Liver (tissue), 9 donors: Measurements from ENCODE around the gene FAM89B. TPM values are rescaled to one million over a fixed set of nuclear protein-coding genes. Genes with fewer than 3 reads are reported as not detected.

Source experiments
- DNase-seq: peaks from one replicate; pipeline ENCODE4 v3.0.0-alpha.2; 2017; ENCODE audit warnings: low spot score
- H3K27ac ChIP-seq, 2 donors: one replicate each; pipeline ENCODE4 v1.7.0; 2013; ENCODE audit warnings: inconsistent platforms in 2 of 2, low read length in 2 of 2, control low read depth in 1 of 2, low read depth in 1 of 2, mild to moderate bottlenecking in 1 of 2
- H3K27me3 ChIP-seq, 4 donors: one replicate each; pipeline versions ENCODE4 v1.6.1 to v1.7.0; 2013; ENCODE audit warnings: low read length in 3 of 4, inconsistent platforms in 1 of 4, mild to moderate bottlenecking in 1 of 4, moderate library complexity in 1 of 4; ENCODE audit not compliant: control insufficient read depth in 4 of 4, insufficient read depth in 4 of 4
- H3K36me3 ChIP-seq, 4 donors: one replicate each; pipeline versions ENCODE4 v1.6.1 to v1.7.0; 2013; ENCODE audit warnings: low read length in 3 of 4, mild to moderate bottlenecking in 3 of 4, low read depth in 1 of 4, moderate library complexity in 1 of 4; ENCODE audit not compliant: control insufficient read depth in 4 of 4, insufficient read depth in 3 of 4
- H3K4me1 ChIP-seq, 4 donors: one replicate each; pipeline versions ENCODE4 v1.6.1 to v1.7.0; 2013; ENCODE audit warnings: low read length in 3 of 4, mild to moderate bottlenecking in 3 of 4, moderate library complexity in 1 of 4; ENCODE audit not compliant: control insufficient read depth in 4 of 4, insufficient read depth in 4 of 4
- H3K4me3 ChIP-seq, 3 donors: one replicate each; pipeline versions ENCODE4 v1.6.1 to v1.7.0; 2013; ENCODE audit warnings: low read length in 3 of 3, control low read depth in 1 of 3, low read depth in 1 of 3, mild to moderate bottlenecking in 1 of 3
- H3K9ac ChIP-seq, 2 donors: one replicate each; pipeline ENCODE4 v1.7.0; 2013; ENCODE audit warnings: low read length in 2 of 2, mild to moderate bottlenecking in 2 of 2, moderate library complexity in 2 of 2, control low read depth in 1 of 2, low read depth in 1 of 2
- H3K9me3 ChIP-seq, 4 donors: one replicate each; pipeline versions ENCODE4 v1.6.1 to v1.7.0; 2013; ENCODE audit warnings: low read length in 3 of 4; ENCODE audit not compliant: control insufficient read depth in 4 of 4
- ATF3 ChIP-seq: IDR thresholded peaks from 2 replicates; pipeline ENCODE4 v1.6.1; 2016; ENCODE audit warnings: antibody characterized with exemption
- GABPA ChIP-seq, 2 donors: IDR thresholded peaks in 1 of 2; conservative IDR thresholded peaks in 1 of 2; 2 replicates each; pipeline ENCODE4 v1.6.1; 2016; ENCODE audit warnings: antibody characterized with exemption in 2 of 2, mild to moderate bottlenecking in 1 of 2, moderate library complexity in 1 of 2
- HNF4A ChIP-seq, 2 donors: conservative IDR thresholded peaks; 2 replicates each; pipeline ENCODE4 v1.6.1; 2016; ENCODE audit warnings: antibody characterized with exemption in 2 of 2, mild to moderate bottlenecking in 2 of 2
- HNF4G ChIP-seq: IDR thresholded peaks from 2 replicates; pipeline ENCODE4 v1.6.1; 2016; ENCODE audit warnings: antibody characterized with exemption
- JUND ChIP-seq, 2 donors: IDR thresholded peaks; 2 replicates each; pipeline ENCODE4 v1.6.1; 2016; ENCODE audit warnings: antibody characterized with exemption in 2 of 2
- RAD21 ChIP-seq, 2 donors: IDR thresholded peaks; 2 replicates each; pipeline ENCODE4 v1.6.1; 2016; ENCODE audit warnings: antibody characterized with exemption in 2 of 2, mild to moderate bottlenecking in 2 of 2
- REST ChIP-seq: IDR thresholded peaks from 2 replicates; pipeline ENCODE4 v1.6.1; 2016; ENCODE audit warnings: antibody characterized with exemption, mild to moderate bottlenecking
- SP1 ChIP-seq: IDR thresholded peaks from 2 replicates; pipeline ENCODE4 v1.6.1; 2018; ENCODE audit warnings: antibody characterized with exemption, mild to moderate bottlenecking
- TAF1 ChIP-seq: conservative IDR thresholded peaks from 2 replicates; pipeline ENCODE4 v1.6.1; 2016; ENCODE audit warnings: antibody characterized with exemption, mild to moderate bottlenecking
- WGBS: extraction: QIAGEN DNeasy Blood & Tissue Kit; methylation state at CpG from one replicate; pipeline ENCODE4 v1.1.7; 2013; 5-methylcytosine and 5-hydroxymethylcytosine counted together
- polyA plus RNA-seq, 2 donors: library from polyadenylated mRNA; stranded (reverse) in 1 of 2; unstranded in 1 of 2; fragments of 200-250 nt in 1 of 2; fragments of >200 nt in 1 of 2; fragmentation: Nextera tagmentation in 1 of 2; extraction: Ambion mirVana in 1 of 2; gene quantifications; one replicate each; pipeline versions ENCODE4 v1.2.1 to v1.2.3, GENCODE V29; 2013 to 2015
- total RNA-seq, 2 donors: library from RNA; depleted of rRNA; stranded (reverse); fragments of >200 nt; gene quantifications; one replicate each; pipeline ENCODE4 v1.2.3, GENCODE V29; 2014
- TF ChIP-seq, protein P1 (sequence below): fragments of 150-350 bp; IDR thresholded peaks from 2 replicates; pipeline ENCODE4 v1.5.1; 2017; ENCODE audit warnings: improper control_type of control experiment, low read depth, low read length; ENCODE audit not compliant: missing input control
- TF ChIP-seq, protein P2 (sequence below): IDR thresholded peaks from 2 replicates; pipeline ENCODE4 v1.6.1; 2016; ENCODE audit warnings: antibody characterized with exemption
- TF ChIP-seq, protein P3 (sequence below): IDR thresholded peaks from 2 replicates; pipeline ENCODE4 v1.6.1; 2016; ENCODE audit warnings: antibody characterized with exemption
- donor health status: healthy.
- donor health status: healthy.
- donor health status: healthy.
- donor health status: healthy.
- donor health status: healthy.

Gene FAM89B
- total and polyA plus RNA-seq, 4 donors, result 4.7 to 16.7 (median 9.5) TPM

GRCh38 chr11:65615950-65616574 is 43.7 kb downstream of the FAM89B start:
- H3K4me1 ChIP-seq, result peaks cover 15 to 43% (median 34%) of the 10 kb centered on the region in 4 donors
- H3K27me3 ChIP-seq, result no peaks in the 10 kb centered on the region
- TF ChIP-seq SP1 (no peak), HNF4A (conservative IDR thresholded peaks at IDR 0.05) (no peak), GABPA (IDR thresholded peaks at IDR 0.05 in 1 of 2, conservative IDR thresholded peaks at IDR 0.05 in 1 of 2) (no peak), TAF1 (no peak), HNF4G (no peak), ATF3 (no peak)
- TF ChIP-seq, protein P1, sequence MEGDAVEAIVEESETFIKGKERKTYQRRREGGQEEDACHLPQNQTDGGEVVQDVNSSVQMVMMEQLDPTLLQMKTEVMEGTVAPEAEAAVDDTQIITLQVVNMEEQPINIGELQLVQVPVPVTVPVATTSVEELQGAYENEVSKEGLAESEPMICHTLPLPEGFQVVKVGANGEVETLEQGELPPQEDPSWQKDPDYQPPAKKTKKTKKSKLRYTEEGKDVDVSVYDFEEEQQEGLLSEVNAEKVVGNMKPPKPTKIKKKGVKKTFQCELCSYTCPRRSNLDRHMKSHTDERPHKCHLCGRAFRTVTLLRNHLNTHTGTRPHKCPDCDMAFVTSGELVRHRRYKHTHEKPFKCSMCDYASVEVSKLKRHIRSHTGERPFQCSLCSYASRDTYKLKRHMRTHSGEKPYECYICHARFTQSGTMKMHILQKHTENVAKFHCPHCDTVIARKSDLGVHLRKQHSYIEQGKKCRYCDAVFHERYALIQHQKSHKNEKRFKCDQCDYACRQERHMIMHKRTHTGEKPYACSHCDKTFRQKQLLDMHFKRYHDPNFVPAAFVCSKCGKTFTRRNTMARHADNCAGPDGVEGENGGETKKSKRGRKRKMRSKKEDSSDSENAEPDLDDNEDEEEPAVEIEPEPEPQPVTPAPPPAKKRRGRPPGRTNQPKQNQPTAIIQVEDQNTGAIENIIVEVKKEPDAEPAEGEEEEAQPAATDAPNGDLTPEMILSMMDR, result no peak
- TF ChIP-seq, protein P2, sequence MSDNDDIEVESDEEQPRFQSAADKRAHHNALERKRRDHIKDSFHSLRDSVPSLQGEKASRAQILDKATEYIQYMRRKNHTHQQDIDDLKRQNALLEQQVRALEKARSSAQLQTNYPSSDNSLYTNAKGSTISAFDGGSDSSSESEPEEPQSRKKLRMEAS, result no peak
- WGBS, result 1% methylated on average over 50 of the region's 50 CpGs
- DNase-seq, result no peak
- H3K9ac ChIP-seq, result peak overlapping the region; percentile 35 to 56
- H3K36me3 ChIP-seq, result peaks cover 8 to 26% (median 15%) of the 10 kb centered on the region in 4 donors
- H3K27ac ChIP-seq, result peak overlapping the region; percentile 33 to 83
- H3K4me3 ChIP-seq, result peak overlapping the region; percentile 59 to 92 (median 85)
- no peaks in the 10 kb centered on the region for H3K9me3 ChIP-seq

- H3K9me3 ChIP-seq, result no peaks in the 10 kb centered on the region
- H3K9ac ChIP-seq, result peak overlapping the region; percentile 35 to 56
- peaks cover 8 to 26% (median 15%) of the 10 kb centered on the region in 4 donors for H3K36me3 ChIP-seq
- peaks cover 12 to 38% (median 29%) of the 10 kb centered on the region in 4 donors for H3K4me1 ChIP-seq
- DNase-seq, result no peak
- no peak for TF ChIP-seq SP1
- TF ChIP-seq HNF4A (conservative IDR thresholded peaks at IDR 0.05), result peak; percentile 4 to 52
- H3K27ac ChIP-seq, result peak overlapping the region; percentile 8 to 83
- H3K4me3 ChIP-seq, result peak overlapping the region; percentile 45 to 92 (median 59)
- no peaks in the 10 kb centered on the region for H3K27me3 ChIP-seq
- WGBS, result 57% methylated on average over 10 of the region's 10 CpGs
Observed at GRCh38 chr11:65616575-65617001, 44.2 kb downstream of the FAM89B start.

DNA sequence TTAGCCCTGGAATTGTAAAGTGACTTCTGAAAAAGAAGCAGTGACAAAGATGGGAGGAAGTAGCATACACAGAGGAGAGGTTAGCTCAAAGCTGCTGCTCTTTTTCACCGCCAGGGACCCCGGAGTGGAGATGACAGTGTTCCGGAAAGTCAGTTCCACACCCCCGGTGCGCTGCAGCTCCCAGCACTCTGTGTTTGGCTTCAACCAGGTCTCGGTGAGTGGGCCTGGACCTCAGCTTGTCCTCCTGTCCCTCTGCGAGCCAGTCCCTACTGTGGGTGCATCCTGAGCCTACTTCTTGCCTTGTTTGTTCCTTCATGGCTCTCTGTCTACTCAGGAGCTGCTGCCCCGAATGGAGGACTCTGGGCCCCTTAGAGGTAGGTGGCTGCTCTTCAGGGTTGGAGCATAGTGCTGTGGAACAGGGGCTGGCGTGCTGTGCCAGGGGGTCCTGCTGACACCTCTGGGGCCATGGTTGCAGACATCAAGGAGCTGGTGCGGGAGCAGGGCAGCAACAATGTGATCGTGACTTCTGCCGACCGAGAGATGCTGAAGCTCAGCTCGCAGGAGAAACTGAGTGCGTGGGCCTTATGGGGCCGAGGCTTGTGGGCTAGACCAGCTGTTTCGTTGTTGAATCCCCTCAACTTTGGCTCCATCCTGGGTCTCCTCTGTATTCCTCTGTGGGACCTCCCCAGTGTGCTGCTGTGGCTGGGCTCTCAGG is 45.0 kb downstream of the FAM89B start:
- H3K4me1 ChIP-seq, result peaks cover 10 to 33% (median 22%) of the 10 kb centered on the region in 4 donors
- no peak overlapping the region for H3K4me3 ChIP-seq
- H3K27ac ChIP-seq, result no peak overlapping the region
- peaks cover 8 to 26% (median 15%) of the 10 kb centered on the region in 4 donors for H3K36me3 ChIP-seq
- no peaks in the 10 kb centered on the region for H3K9me3 ChIP-seq
- 92% methylated on average over 17 of the region's 17 CpGs for WGBS
- H3K9ac ChIP-seq, result no peak overlapping the region
- no peak for DNase-seq
- no peaks in the 10 kb centered on the region for H3K27me3 ChIP-seq
- TF ChIP-seq TAF1 (no peak), REST (no peak), RAD21 (IDR thresholded peaks at IDR 0.05) (no peak), JUND (IDR thresholded peaks at IDR 0.05) (no peak), SP1 (no peak), GABPA (IDR thresholded peaks at IDR 0.05 in 1 of 2, conservative IDR thresholded peaks at IDR 0.05 in 1 of 2) (no peak), HNF4A (conservative IDR thresholded peaks at IDR 0.05) (no peak), ATF3 (no peak)
- TF ChIP-seq, protein P2, result no peak
- TF ChIP-seq, protein P1, result no peak
- TF ChIP-seq, protein P3, sequence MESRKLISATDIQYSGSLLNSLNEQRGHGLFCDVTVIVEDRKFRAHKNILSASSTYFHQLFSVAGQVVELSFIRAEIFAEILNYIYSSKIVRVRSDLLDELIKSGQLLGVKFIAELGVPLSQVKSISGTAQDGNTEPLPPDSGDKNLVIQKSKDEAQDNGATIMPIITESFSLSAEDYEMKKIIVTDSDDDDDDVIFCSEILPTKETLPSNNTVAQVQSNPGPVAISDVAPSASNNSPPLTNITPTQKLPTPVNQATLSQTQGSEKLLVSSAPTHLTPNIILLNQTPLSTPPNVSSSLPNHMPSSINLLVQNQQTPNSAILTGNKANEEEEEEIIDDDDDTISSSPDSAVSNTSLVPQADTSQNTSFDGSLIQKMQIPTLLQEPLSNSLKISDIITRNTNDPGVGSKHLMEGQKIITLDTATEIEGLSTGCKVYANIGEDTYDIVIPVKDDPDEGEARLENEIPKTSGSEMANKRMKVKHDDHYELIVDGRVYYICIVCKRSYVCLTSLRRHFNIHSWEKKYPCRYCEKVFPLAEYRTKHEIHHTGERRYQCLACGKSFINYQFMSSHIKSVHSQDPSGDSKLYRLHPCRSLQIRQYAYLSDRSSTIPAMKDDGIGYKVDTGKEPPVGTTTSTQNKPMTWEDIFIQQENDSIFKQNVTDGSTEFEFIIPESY, result no peak
